ENCODE measurements around the gene TSHZ2.

- no peak for TF ChIP-seq POLR2A (IDR thresholded peaks at IDR 0.05; ENCODE audit: low read depth)
- TF ChIP-seq, protein P1, sequence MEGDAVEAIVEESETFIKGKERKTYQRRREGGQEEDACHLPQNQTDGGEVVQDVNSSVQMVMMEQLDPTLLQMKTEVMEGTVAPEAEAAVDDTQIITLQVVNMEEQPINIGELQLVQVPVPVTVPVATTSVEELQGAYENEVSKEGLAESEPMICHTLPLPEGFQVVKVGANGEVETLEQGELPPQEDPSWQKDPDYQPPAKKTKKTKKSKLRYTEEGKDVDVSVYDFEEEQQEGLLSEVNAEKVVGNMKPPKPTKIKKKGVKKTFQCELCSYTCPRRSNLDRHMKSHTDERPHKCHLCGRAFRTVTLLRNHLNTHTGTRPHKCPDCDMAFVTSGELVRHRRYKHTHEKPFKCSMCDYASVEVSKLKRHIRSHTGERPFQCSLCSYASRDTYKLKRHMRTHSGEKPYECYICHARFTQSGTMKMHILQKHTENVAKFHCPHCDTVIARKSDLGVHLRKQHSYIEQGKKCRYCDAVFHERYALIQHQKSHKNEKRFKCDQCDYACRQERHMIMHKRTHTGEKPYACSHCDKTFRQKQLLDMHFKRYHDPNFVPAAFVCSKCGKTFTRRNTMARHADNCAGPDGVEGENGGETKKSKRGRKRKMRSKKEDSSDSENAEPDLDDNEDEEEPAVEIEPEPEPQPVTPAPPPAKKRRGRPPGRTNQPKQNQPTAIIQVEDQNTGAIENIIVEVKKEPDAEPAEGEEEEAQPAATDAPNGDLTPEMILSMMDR (IDR thresholded peaks at IDR 0.05), result no peak
- no peak for TF ChIP-seq POLR2AphosphoS5 (IDR thresholded peaks at IDR 0.05)
Measured at GRCh38 chr20:53070224-53070623, 98.1 kb downstream of the TSHZ2 start.

All from esophagus muscularis mucosa (tissue), 3 donors.